OCI-LY3 (cell line): Measurements from ENCODE around the gene BASP1.

Experiments used
- CTCF ChIP-seq: fragments of 200-600, 300-600 bp; sonication (generic); IDR thresholded peaks from 2 replicates; pipeline ENCODE4 v1.5.1; 2014; ENCODE audit warnings: antibody characterized with exemption, low read length, low read depth
- EZH2phosphoT487 ChIP-seq: fragments of 200-600 bp; shearing (Covaris generic); IDR thresholded peaks from 2 replicates; pipeline ENCODE4 v1.6.1; 2018; ENCODE audit warnings: antibody characterized with exemption, mixed run types, low read depth

- TF ChIP-seq EZH2phosphoT487 (no peak), CTCF (no peak)
Observed at GRCh38 chr5:17261075-17261474, 43.6 kb downstream of the BASP1 start.
